Fibroblast of the aortic adventitia (primary cell): ENCODE results near the gene ANKRD11. TPM values are rescaled to one million over a fixed set of nuclear protein-coding genes. Genes with fewer than 3 reads are reported as not detected.

Experiments
- DNase-seq: peaks from one replicate; pipeline ENCODE4 v3.0.0-alpha.2; 2010; ENCODE audit warnings: low read depth
- H3K4me3 ChIP-seq: 2 replicates; pipeline ENCODE4 v1.5.1; 2011; ENCODE audit warnings: low read depth, mild to moderate bottlenecking, control low read depth, low read length, moderate library complexity
- CTCF ChIP-seq: IDR thresholded peaks from 2 replicates; pipeline ENCODE4 v1.5.1; 2011; ENCODE audit warnings: mild to moderate bottlenecking, low read length, control low read depth, inconsistent platforms; ENCODE audit not compliant: insufficient read depth
- total RNA-seq: library from RNA; depleted of rRNA; stranded (reverse); fragments of >200 nt; gene quantifications from 2 replicates; pipeline ENCODE4 v1.2.3, GENCODE V29; 2012; ENCODE audit warnings: low replicate concordance

ANKRD11 gene
- total RNA-seq, 1 donor, result 78.9 TPM

GRCh38 chr16:89319631-89319885 is 170.8 kb downstream of the ANKRD11 start:
- no peak for DNase-seq
- peak overlapping the region; percentile 47 for H3K4me3 ChIP-seq
- TF ChIP-seq CTCF, result no peak

- no peak for DNase-seq
- no peak for TF ChIP-seq CTCF
- H3K4me3 ChIP-seq, result peak overlapping the region; percentile 47
These were observed 171.3 kb downstream of the ANKRD11 start for GRCh38 chr16:89318871-89319630.

- TF ChIP-seq CTCF, result no peak
- no peak overlapping the region for H3K4me3 ChIP-seq
- DNase-seq, result no peak
These were observed 172.0 kb downstream of the ANKRD11 start for GRCh38 chr16:89318430-89318758.

- H3K4me3 ChIP-seq, result no peak overlapping the region
- TF ChIP-seq CTCF, result no peak
- no peak for DNase-seq
These were observed 172.5 kb downstream of the ANKRD11 start for GRCh38 chr16:89317729-89318429.

GRCh38 chr16:89317101-89317671 is 173.2 kb downstream of the ANKRD11 start:
- no peak for TF ChIP-seq CTCF
- no peak overlapping the region for H3K4me3 ChIP-seq
- no peak for DNase-seq

- TF ChIP-seq CTCF, result no peak
- H3K4me3 ChIP-seq, result no peak overlapping the region
- no peak for DNase-seq
These were observed 173.7 kb downstream of the ANKRD11 start for GRCh38 chr16:89316701-89317100.
